Measurements from ENCODE around the gene PPP1R10. TPM values are rescaled to one million over a fixed set of nuclear protein-coding genes. Genes with fewer than 3 reads are reported as not detected.

Gene PPP1R10
- total and polyA plus RNA-seq, 9 donors, result 34.7 to 106 (median 76.0) TPM

- 2 to 3% (median 2%) methylated on average over 6 of the region's 6 CpGs for WGBS, 3 donors
- no peak for DNase-seq
- Histone ChIP-seq H3K27me3 (no peaks in the 10 kb centered on the region), H3K27ac (peak overlapping the region; percentile 93 to 98), H3K4me3 (peak overlapping the region; percentile 66), H3K4me1 (ENCODE audit: insufficient read depth) (peaks cover 7% of the 10 kb centered on the region), H3K36me3 (no peaks in the 10 kb centered on the region), H3K9me3 (no peaks in the 10 kb centered on the region)
- no peak for TF ChIP-seq EP300 (IDR thresholded peaks at IDR 0.05)
- no peak for TF ChIP-seq CTCF (IDR thresholded peaks at IDR 0.05)
- TF ChIP-seq POLR2A (IDR thresholded peaks at IDR 0.05), result no peak
- intact Hi-C loops (cut with DNase I), result no loop called here
Measured at GRCh38 chr6:30557683-30557981, 59.4 kb downstream of the PPP1R10 start.

- no peaks in the 10 kb centered on the region for H3K9me3 ChIP-seq
- no peaks in the 10 kb centered on the region for H3K27me3 ChIP-seq
- no peaks in the 10 kb centered on the region for H3K36me3 ChIP-seq
- 0 to 1% (median 0%) methylated on average over 42 of the region's 42 CpGs for WGBS, 3 donors
- intact Hi-C loops (cut with DNase I), result no loop called here
- H3K27ac ChIP-seq, result peak within 1 kb of the TSS; percentile 93 to 98
- peak within 1 kb of the TSS; percentile 66 for H3K4me3 ChIP-seq
- peak; percentile 87 to 93 (median 90) for DNase-seq
- H3K4me1 ChIP-seq (ENCODE audit: insufficient read depth), result peaks cover 7% of the 10 kb centered on the region
- TF ChIP-seq CTCF (IDR thresholded peaks at IDR 0.05) (peak in 1 of 3 donors; percentile 3), EP300 (IDR thresholded peaks at IDR 0.05) (no peak), POLR2A (IDR thresholded peaks at IDR 0.05) (peak; percentile 62)
Measured at GRCh38 chr6:30556906-30557682, 59.9 kb downstream of the PPP1R10 start, which contains the start of gene PRR3. TSS of gene PRR3 (plus strand) at chr6:30557295. CDS start at chr6:30557345, 50 bp downstream.

GRCh38 chr6:30556066-30556905, 60.8 kb downstream of the PPP1R10 start, which contains the start of gene GNL1:
TSS of gene GNL1 (minus strand) at chr6:30556489. CDS start at chr6:30556203, 286 bp downstream.
- WGBS, 3 donors, result 1% methylated on average over 45 to 71 of the region's 71 CpGs
- no peaks in the 10 kb centered on the region for H3K27me3 ChIP-seq
- peaks cover 7% of the 10 kb centered on the region for H3K4me1 ChIP-seq (ENCODE audit: insufficient read depth)
- intact Hi-C loops (cut with DNase I), result no loop called here
- TF ChIP-seq CTCF (IDR thresholded peaks at IDR 0.05) (peak in 2 of 3 donors; percentile 32 to 40), EP300 (IDR thresholded peaks at IDR 0.05) (no peak), POLR2A (IDR thresholded peaks at IDR 0.05) (peak; percentile 81)
- peak within 1 kb of the TSS; percentile 93 to 98 for H3K27ac ChIP-seq
- peak within 1 kb of the TSS; percentile 66 for H3K4me3 ChIP-seq
- H3K9me3 ChIP-seq, result no peaks in the 10 kb centered on the region
- peak; percentile 95 to 97 (median 97) for DNase-seq
- H3K36me3 ChIP-seq, result no peaks in the 10 kb centered on the region

- DNase-seq, result no peak
- Histone ChIP-seq H3K27ac (peak overlapping the region; percentile 93 to 98), H3K9me3 (no peaks in the 10 kb centered on the region), H3K27me3 (no peaks in the 10 kb centered on the region), H3K36me3 (no peaks in the 10 kb centered on the region), H3K4me3 (peak overlapping the region; percentile 66), H3K4me1 (ENCODE audit: insufficient read depth) (peaks cover 7% of the 10 kb centered on the region)
- no peak for TF ChIP-seq POLR2A (IDR thresholded peaks at IDR 0.05)
- intact Hi-C loops (cut with DNase I), result no loop called here
- WGBS, 3 donors, result 1% methylated on average over 15 of the region's 15 CpGs
Measured at GRCh38 chr6:30555816-30556065, 61.3 kb downstream of the PPP1R10 start.
